GM21717 (cell line): ENCODE measurements around the gene PEX3.
"Not testable (repeated sequence)": the region's sequence is repeated elsewhere in the genome, so short reads cannot be mapped to it uniquely, and the experiment has no call there.

Experiments used
- ATAC-seq: cut with Tn5 transposase; IDR thresholded peaks from one replicate; pipeline ENCODE4 v1.9.1; 2021; ENCODE audit warnings: mild to moderate bottlenecking, moderate library complexity; ENCODE audit not compliant: unreplicated experiment

PEX3 gene

DNA sequence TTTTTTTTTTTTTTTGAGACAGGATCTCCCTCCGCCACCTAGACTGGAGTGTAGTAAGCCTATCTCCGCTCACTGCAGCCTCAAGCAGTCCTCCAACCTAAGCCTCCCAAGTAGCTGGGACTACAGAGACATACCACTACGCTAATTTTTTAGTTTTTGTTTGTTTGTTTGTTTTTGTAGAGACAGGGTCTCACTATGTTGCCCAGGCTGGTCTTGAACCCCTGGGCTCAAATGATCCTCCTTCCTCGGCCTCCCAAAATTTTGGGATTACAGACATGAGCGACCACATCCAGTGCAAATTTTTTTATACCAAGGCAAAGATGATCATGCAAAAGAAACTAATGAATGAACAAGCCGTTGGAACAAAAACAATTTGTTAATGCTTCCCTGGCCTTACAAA is 55.6 kb downstream of the PEX3 start:
- no peak for ATAC-seq

DNA sequence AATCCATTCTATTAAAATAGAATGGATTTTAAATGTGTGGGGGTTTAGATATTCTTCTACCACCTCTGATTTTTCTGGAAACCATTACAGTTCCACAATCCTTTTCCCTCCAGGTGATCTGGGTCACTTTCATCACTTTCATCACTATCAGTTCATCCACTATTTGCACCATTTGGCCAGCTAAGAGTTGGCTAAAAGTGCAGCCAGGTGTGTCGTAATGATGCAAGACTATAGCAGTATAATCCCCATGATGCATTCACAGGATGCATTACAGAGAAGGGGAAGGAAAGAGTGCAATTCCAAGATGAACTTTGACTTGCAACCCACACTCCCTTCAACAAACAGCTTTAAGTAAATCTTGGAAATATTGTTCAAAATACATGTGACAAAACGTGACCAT is 56.0 kb downstream of the PEX3 start:
- ATAC-seq: no peak

DNA sequence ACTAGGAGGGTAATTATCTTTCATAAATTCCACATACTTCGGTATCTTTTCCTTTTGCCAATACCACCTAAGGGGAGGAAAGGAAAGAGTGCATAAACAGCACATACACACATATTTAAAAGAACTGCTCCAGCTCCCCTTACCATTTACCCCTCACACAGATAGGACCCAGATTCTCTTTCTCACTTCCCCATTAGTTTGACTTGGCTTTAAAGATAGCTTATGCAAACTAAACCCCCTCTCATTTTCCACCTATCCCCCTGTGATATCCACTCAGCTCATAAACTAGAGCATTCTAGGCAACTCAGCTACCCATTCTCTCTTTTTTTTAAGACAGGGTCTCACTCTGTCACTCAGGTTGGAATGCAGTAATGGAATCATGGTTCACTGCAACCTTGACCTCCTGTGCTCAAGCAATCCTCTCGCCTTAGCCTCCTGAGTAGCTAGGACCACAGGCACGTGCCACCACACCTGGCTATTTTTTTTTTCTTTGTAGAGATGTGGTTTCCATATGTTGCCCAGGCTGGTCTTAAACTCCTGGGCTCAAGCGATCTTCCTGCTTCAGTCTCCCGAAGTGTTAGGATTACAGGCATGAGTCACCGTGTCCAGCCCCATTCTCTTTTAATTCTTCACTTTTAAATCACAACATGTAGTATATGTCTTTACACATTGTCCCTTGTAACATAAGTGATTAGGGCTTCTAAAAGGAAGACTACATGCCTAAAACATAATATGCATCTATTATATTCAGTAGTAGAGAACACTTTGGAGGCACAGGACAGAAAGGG is 56.9 kb downstream of the PEX3 start:
- ATAC-seq: peak; percentile 55

DNA sequence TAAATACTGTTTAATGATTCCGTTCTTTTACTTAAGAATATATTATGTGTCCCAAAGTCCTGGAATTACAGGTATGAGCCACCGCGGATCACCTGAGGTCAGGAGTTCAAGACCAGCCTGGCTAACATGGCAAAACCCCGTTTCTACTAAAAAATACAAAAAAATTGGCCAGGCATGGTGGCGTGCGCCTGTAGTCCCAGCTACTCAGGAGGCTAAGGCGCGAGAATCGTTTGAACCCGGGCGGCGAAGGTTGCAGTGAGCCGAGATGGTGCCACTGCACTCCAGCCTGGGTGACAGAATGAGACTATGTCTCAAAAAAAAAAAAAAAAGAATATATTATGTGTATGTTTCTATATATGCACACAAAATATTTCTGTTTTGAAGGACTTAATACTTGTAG is 59.7 kb downstream of the PEX3 start:
- ATAC-seq: not testable (repeated sequence)

DNA sequence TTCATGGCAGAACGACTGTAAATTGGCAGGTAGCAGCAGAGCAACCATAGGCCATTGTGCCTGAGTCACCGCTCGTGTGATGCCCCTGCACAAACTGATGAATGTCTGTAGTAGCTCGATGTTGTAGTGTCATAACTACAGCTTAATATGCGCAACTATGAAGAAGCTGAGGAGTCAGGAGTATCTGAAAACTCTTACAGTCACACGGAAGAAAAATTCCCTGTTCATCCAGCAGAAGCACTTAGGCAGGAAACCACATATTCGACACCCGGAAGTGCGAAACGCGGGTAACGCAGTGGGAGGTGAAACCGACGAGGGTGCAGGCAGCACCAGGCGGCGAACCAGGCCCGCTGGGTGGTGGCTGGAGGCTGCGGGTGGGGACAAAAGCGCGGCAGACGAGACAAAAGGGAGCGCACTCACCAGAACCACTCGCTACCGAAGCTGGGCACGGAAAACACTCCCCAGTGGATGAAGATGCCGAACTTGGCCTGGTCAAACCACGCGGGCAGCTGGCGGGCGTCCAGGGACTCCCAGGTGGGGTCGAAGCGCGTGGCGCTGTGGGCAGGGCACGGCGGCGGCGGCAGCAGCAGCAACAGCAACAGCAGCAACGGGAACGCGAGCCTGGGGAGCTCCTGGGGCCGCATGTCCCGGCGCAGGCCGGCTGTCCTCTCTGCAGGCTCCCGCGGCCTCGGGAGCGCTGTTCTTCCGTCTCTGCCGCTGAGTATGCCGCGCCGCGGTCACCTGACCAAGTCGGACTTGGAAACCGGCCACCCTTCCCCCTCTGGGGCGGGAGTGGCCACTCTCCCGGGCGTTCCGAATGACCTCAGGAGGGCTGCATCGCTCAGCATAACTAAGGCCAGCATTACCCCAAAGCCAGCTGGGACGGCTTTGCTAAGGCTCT is 60.6 kb downstream of the PEX3 start, which contains the start of gene FUCA2:
Gene FUCA2, minus strand, starts transcription at position 730 of the 901 bp plus-strand sequence. Its CDS starts 86 bp downstream, at position 644.
- peak; percentile 66 for ATAC-seq

DNA sequence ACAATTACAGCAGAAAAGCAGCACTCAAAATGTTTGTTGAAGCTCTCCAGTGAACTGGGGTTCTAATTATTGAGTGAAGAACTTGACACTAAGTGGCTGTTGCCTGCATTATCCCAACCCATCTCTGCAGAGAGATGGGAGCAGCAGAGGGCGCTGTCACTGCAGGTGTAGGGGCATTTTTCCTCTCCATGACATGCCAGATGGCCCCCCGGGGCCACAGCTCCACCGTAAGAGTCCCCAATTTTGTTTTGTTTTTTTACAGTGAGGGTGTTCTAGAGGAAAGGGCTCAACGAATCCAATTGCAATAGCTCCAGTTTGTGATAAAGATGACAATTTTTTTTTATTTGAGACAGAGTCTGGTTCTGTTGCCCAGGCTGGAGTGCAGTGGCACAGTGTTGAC is 62.8 kb downstream of the PEX3 start:
- ATAC-seq: no peak

DNA sequence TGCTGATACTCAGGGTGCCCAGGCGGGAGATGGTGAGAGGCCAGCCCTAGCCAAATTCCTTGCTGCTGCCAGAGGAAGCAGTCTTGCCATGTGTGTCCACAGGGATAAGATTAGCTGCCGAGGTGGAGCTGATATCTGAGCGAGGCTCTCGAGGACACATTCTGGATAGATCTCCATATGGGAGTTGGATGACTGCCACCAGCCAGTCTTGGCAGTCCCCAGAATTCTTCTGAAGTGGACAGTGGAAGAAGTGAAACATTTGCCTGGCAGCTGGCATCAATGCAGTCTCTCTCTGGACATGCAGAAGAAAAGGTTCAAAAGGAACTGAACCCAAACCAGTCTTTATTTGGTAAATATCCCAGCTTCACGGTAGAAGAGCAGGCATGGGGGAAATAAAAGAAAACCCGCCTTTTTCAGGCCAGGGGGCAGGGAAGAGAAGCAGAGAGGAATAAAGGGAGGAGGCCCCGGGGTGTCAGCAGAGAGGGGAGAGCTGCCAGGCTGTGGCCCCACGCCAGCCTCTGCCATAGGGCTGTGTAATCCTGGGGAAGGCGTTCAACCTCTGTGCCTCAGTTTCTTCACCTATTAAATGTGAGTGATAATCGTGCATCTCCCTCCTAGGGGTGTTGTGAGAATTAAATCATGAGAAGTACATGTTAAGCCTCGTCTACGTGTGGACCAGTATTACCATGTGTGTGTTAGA is 64.6 kb downstream of the PEX3 start:
- no peak for ATAC-seq

DNA sequence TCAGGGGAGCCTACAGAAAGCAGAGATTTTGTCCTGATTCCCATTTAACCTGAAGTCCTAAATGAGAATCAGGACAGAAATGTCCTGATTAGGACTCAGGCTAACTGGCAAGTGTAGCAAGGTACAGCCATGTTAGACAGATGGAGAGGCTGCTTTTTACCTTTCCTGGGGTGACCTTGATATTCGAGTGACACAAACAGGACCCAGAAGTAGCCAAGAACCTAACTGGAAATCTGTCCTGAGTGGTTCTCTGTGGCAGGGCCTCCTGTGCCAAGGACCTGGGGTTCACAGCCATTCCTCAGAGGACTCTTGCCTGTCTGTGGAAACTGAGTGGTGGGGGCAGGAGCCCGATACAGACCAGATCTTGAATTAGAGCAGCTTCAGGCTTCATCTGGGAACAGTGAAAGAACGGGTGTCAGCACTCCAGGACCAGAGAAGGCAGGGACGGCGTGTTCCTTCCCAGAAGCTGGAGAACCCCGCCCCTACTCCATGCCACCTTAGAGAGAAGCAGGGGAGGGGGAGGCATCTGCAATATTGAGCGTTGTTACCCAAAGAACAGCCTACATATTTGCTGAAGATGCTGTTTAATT is 65.3 kb downstream of the PEX3 start:
- ATAC-seq: no peak

DNA sequence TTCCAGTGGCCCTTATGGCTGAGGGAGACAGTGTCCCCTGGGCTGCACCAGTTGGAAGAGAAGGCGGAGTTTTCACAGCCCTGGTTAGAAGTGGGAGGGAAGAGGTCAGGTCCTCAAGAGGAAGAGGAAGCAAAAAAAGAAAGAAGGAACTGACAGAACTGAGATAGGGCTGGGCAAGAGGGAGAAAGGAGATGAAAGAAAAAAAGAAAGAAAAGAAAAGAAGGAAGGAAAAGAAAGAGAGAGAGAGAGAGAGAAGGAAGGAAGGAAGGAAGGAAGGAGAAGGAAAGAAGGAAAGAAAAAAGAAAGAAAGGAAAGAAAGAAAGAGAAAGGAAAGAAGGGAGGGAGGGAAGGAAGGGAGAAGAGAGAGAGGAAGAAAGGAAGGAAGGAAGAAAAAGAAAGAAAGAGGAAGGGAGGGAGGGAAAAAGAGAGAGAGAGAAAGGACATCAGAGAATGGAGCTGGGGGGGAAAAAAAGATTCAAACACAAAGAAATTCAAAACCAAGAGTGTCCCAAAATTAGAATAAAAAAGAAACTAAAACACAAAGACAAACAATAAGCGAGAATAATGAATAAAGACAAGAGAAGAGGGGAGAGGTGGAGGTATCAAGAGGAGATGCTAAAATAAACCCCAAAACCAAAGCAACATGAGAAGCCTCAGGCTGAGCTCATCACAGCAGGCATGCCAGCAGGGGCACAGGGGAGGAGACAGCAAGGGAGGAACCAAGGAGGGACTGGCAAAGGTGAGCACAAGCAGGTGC is 66.3 kb downstream of the PEX3 start:
- no peak for ATAC-seq

DNA sequence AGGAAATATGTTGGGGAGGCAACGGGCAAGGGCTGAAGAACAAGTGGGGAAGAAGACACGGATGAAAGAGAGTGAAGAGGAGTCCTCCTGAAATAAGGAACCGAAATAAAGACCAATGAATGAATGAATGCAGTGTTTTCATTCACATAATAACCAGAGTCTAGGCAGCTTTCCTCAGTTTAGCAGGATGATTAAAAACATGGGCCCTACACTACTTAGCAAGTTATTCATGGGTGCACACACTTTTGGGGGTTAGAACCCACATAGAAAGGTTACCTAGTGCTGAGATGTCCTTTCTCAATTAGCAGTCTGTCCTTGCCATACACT is 66.8 kb downstream of the PEX3 start:
- ATAC-seq: no peak

DNA sequence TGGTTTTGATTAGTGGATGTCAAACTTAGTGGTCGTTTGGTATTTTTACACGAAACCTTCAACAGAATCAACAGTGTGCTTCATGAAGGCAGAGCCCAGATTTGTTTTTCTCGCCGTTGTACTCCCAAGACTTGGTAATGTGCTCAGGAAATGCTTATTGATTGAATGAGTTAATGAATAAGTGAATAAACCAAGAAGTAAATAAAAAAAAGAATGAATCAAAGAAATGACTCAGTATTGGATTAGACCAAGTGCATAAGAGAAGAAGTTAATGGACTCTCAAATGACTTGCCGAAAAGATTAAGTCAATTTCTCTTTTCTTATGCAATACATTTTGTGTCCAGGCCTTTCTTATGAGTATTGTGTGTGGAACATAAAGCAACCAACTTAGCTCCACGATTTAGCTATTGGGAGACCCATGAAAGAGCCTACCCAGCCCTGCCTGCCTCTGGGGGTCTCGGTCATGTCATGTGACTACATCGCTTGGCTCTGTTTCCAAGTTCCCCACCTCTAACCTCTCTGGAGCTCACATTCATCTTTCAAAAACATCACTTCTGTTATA is 71.5 kb downstream of the PEX3 start:
- ATAC-seq: no peak

DNA sequence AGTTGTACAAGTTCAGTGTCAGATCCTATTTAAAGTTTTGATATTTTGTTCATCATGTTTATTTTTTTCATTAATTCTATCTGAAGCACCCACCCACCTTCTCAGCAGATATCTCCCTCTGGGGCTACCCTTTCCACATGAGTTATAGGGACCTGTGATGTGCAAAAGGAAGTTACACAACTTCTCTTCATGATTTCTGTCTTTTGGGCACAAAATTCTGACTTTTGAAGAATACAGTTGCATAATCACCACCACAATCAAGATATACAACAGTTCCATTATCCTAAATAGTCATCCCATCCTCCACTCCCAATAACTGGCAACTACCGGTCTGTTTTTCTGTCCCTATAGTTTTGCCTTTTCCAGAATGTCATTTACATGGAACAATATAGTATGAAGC is 74.8 kb downstream of the PEX3 start:
- no peak for ATAC-seq

DNA sequence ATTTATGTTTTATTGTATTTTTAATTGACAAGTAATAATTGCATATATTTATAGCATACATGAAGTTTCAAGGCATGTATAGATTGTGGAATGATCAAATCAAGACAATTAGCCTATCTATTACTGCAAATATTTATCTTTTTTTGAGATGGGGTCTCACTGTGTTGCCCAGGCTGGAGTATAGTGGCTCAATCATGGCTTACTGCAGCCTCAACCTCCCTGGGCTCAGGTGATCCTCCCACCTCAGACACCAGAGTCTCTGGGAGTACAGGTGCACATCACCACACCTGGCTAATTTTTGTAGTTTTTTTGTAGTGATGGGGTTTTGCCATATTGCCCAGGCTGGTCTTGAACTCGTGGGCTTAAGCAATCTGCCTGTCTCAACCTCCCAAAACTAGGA is 77.1 kb downstream of the PEX3 start:
- ATAC-seq: no peak

DNA sequence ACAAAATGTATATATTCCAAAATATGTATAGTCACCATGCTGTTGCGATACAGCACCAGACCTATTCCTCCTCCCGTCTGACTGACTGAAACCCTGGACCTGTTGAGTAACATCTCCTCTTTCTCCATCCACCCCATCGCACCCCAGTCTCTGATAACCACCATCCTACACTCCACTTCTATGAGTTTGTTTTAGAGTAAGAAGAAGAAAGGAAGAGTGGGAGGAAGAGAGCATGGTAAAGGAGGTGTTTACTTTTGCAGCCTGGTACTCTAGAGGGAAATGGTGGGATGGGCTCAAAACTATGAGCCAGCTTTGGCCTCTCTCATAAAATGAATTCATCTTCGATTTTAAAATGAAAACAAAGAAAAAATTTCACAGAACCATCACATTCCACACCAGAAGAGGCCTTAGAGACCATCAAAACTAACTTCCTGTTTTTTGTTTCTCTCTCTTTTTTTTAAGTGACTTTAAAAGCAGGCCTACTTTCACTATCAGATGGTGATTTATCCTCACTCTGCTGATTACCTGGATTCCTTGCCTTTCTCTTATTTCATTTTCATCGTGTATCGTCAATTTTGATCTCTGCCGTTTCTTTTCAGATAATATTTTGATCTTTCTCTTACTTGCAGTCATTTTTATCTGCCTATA is 77.7 kb downstream of the PEX3 start:
- ATAC-seq: peak; percentile 77

DNA sequence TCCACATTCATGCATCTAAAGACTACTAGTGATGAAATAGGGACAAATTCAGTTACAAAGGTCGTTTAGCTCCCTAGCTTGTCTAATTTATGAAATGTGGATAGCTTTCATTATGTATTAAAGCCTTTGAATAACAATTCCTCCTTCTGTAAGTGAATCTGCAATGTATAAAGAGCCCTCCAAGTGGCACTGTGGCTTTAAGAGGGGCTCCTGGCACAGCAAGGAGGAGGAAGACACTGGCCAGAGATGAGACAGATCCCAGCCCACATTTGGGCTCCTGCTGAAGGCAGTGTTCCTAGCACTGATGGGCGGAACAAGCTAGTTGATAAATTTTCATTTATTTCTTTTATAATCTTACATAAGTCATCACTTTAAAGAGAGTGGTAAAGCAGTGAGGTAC is 78.5 kb downstream of the PEX3 start:
- ATAC-seq: no peak

DNA sequence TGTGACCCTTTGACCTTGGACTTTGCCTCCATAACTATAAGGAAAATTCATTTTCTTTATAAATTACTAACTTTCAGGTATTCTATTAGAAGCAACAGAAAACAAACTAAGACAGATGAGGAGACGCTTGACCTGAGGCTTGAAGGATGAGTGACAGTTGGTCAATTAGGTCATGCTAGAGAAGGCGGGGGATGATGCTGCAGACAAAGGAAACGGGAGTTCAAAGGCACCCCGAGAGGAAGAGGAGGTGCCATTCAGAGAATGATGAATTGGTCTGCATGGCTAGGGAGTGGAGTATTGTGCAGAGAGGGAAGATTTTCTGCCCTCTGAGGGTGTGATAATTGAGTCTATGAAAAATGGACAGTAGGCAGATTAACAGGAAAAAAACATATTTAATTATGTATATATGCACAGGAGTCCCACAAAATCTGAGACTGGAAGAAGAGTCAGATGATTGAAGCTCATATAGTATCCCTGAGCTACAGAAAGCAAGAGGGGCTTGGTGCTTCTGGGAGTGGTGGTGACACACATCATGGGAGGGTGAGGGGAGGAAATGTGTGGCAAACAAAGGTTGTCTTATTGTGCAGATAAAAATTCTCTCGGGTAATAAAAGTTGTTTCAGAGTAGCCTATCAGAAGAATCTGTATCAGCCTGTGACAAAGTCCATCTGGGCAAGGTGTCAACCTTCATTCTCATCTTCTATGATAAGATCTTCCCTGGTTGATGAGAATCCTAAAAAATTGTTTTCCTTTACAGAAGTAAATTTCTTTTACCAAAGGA is 81.3 kb downstream of the PEX3 start:
- ATAC-seq: no peak

DNA sequence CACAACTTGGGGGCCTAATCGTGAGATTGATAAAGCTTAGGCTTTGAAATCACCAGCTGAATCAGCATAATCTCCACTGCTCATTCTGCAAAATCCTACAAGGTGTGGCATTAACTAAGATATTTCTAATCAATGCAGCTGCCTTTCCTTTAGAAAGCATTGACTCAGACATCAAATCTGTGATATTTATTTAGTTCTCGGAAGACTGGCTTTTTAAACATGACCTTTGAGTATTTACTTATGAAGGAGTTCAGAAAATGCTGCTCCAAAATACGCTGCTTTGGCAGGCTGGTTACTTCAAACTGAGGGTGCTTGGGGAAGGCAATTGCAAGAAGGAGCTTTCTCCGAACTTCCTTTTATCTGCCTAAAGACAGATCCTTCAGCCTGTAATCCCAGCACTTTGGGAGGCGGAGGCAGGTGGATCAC is 84.6 kb downstream of the PEX3 start:
- no peak for ATAC-seq

DNA sequence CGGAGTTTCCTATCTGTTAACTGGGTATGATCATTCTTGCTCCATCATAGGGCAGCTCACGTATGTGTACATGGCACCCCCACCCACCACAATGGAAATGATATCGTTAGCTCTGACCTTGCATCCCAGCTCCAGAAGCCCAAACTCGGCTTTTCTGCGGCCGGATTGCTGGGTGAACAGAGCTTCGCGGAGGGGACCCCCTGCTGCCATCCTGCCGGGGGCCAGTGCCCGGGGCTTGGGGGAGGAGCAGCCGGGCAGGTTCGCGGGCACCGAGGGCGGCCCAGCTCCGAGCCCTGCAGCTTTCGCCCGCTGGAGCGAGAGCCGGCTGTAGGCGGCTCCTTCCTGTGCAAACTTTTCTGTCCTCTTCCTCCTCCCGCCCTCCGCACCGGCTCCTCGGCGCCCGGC is 85.9 kb downstream of the PEX3 start:
- ATAC-seq: peak; percentile 74
